SW 1271 (cell line): ENCODE measurements around the gene CD82.

ENCODE experiments used
- DNase-seq, 2 experiments: peaks; one replicate each; lab custom pipeline; 2025; lab: John Stamatoyannopoulos, UW

CD82 gene

GRCh38 chr11:44618561-44619425 lies 53.3 kb downstream of the CD82 start:
- no peak for DNase-seq

GRCh38 chr11:44620328-44620725 lies 54.9 kb downstream of the CD82 start:
- no peak for DNase-seq

- peak; percentile 12 to 20 for DNase-seq
Measured at GRCh38 chr11:44621140-44621681, 55.7 kb downstream of the CD82 start.

DNA sequence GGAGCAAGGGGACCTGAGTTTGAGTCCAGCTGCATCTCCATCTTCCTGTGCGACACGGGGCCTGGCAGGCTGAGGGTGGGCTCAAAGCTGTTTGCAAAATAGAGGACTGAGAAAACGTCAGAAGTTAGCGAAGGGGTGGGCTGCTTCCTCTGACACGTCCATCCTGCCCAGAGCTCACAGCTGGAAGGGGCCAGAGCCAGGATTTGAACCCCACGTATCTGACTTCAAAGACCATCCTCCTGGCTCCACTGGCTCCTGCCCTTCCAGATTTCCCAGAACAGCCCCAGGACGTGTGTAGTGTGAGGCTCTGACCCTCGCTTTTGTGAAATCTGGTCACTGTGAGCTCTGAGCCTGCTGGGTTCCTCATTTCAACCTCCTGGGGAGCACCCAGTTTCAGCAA lies 56.3 kb downstream of the CD82 start:
- no peak for DNase-seq

- DNase-seq, result no peak
Measured at GRCh38 chr11:44622190-44622650, 56.8 kb downstream of the CD82 start.

- DNase-seq, result no peak
Measured at GRCh38 chr11:44622721-44623258, 57.3 kb downstream of the CD82 start.

- DNase-seq, result no peak
Measured at GRCh38 chr11:44623341-44623730, 57.9 kb downstream of the CD82 start.

DNA sequence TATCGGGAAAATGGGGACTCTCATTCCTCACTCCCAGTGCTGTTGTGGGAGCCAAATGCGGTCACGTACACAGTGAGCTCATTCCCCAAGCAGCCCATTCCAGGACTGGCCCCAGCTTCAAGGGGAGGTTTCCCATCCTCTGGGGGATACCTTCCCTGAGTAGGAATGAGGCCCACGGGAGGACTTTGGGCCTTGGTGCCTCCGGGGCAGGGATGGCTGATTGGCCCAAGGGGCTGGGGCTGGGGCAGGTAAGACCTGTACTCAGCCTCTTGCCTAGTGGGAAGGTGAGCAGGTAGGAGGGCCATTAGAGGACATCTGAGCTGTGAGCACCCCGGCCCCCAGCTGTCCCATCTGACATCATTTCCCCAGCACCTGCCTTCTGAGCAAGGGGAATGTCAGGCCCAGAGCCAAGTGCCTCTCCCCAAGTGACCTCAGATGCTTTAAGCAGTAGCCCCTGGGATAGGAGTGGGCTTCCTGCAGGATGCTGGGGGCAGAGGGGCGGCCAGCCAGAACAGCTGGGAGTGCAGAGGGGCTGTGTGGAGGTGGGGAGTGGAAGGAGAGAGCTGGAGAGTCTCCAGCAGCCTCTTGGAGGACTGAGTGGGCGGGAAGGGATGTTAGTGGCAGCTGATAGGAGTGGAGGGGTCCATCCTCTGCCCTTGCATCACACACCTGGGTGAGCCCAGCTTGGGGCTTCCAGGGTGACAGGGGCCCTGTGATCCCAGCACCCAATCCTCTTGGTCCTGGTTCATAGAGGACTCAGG lies 58.4 kb downstream of the CD82 start:
- DNase-seq, result no peak

GRCh38 chr11:44624761-44625221 lies 59.3 kb downstream of the CD82 start:
- DNase-seq, result no peak

- DNase-seq, result no peak
Measured at GRCh38 chr11:44625759-44626523, 60.5 kb downstream of the CD82 start.

- no peak for DNase-seq
Measured at GRCh38 chr11:44626645-44627044, 61.2 kb downstream of the CD82 start.

DNA sequence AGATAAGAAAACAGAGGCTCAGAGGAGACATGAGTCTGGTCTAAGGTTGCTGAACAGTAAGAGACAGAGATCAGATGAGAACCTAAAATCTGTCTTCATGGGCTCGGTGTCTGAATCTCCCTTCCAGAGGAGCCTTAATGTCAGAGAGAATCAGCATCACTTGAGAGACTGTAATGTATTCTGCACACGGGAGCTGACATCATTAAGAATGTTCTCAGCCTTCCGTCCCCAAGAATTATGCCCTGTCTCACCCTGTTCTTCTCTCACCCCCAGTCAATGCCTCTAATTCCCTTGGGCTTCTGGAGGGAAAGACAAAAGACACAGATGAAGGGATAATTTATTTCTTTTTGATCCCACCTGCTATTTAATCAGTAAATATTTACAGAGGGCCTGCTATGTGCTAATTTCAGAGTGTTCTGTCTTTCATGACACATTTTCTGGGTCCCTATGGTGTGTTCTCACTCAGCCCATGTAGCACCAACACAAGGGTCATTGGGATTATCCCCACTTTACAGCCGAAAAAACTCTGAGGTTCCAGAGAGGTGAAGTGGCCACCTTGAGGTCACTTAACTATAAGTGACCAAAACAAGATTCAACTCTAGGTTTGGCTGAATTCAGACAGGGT lies 61.8 kb downstream of the CD82 start:
- DNase-seq, result no peak

DNA sequence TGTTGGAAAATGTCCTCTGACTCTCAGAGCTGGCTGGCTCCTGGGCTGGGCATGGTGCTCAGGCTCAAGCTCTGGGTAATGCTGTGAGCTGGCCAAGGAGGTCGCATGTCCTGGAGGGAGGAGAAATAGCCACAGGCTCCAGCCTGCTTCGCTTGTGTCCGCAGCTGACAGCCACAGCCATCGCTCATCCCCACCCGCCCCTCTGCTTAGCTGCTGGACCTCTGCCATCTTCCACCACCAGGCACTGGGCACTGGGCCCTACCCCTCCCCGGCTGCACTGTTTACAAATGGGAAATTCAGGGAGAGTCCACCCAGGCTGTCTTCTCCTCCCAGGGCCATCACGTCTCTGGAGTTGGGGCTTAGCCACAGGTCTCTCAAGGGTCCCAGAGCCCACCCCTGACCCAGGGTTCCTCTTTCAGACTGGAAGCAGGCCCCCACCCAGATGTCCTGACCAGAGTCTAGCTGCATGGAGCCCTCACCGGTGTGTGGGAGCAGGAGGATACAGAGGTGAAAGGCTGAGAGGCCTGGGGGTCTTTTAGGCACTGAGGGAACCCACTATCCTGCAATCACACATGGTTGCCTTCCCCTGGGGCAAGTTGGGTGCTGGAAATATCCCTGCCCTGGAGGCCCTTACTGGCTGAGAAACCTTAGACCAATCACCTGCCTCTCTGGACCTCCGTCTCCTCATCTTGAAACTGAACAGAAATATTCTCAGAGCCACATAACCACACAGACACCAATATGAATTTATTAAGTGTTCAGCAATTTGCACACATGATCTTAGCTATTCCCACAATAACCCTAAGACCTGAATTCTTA lies 62.7 kb downstream of the CD82 start:
- no peak for DNase-seq

GRCh38 chr11:44628730-44629700 lies 63.6 kb downstream of the CD82 start:
- no peak for DNase-seq

DNA sequence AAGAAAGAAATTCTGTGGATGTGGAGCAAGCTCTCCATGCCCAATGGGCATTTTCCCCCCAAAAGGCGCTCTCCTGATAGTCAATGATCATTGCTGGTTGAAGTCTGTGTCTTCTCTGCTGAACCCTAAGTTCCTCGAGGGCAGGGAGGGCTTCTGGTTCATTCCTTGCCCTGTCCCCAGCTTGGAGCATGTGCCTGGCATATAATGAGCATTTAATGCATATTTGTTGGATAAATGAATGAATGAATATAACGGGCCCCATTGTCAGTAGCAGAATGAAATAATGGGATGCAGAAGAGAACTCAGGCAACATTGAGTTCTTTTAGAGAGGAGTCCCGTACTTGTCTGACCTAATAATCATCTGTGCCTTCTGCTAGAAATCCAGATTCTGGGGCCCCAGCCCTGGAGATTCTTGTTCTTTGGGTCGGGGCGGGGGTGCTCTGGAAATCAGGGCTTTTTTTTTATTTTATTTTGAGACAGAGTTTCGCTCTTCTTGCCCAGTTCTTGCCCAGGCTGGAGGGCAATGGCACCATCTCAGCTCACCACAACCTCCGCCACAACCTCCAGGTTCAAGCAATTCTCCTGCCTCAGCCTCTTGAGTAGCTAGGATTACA lies 64.4 kb downstream of the CD82 start:
- DNase-seq, result no peak

DNA sequence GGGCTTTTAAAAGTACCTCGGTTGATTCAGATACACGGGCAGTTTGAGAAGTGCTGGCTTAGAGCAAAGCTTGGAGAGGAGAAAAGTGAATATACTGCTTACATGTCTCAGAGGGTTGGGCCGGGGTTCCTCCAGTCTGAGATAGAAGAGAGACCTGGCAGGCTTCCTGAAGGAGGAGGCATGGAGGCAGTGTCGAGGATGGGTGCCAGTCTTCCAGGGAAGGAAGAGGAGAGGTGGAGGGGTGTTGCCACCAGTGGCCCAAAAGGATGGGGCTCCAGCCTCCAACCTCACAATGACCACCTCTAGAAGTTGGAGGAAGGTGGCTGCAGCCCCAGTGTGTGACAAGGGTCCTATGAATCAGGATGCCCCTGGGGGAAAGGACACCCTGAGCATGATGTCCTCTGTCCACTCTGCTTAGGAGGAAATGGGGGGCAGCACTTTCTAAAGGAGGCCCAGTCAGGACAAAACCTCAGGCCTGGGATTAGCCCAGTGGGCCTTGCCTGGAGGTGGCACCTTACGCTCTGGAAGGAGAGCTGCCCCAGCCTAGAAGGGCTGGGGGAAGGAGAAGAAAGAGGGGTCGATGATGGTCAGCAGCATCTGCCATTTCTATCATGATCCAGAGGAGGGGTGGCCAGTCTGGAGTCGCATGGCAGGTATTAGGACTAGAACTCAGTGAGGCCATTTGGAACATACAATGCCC lies 65.2 kb downstream of the CD82 start:
- no peak for DNase-seq

DNA sequence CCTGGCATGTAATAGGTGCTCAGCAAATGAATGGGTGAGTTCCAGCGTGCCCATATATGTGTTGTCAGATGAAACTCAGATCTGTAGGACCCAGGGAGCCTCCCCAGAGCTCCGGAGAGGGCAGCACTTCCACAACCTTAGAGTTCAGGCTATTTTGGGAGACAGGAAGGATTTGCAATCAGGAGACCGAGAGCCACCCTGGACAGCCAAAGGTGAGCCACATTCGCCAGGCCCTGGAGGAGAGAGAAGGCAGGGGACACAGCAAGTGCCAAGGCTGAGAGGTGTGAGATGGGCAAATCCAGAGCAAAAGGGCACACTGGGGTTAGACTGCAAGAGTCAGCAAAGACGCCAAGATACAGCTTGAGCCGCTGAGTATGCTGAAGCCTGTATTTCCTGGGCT lies 66.4 kb downstream of the CD82 start:
- no peak for DNase-seq

GRCh38 chr11:44632466-44633123 lies 67.1 kb downstream of the CD82 start:
- DNase-seq, result no peak
